AG09309 (cell line): ENCODE measurements around the gene TBX21.

ENCODE experiments used
- DNase-seq: peaks from one replicate; pipeline ENCODE4 v3.0.0-alpha.2; 2010; ENCODE audit warnings: low read depth
- H3K4me3 ChIP-seq: 2 replicates; pipeline ENCODE4 v1.5.1; 2011; ENCODE audit warnings: mild to moderate bottlenecking, low read depth, low read length, moderate library complexity; ENCODE audit not compliant: control insufficient read depth
- TF ChIP-seq, protein P1 (sequence below): IDR thresholded peaks from 2 replicates; pipeline ENCODE4 v1.5.1; 2011; ENCODE audit warnings: mild to moderate bottlenecking, low read depth, low read length, inconsistent platforms; ENCODE audit not compliant: insufficient read depth, control insufficient read depth; ENCODE audit errors: missing control alignments

TBX21 gene

DNA sequence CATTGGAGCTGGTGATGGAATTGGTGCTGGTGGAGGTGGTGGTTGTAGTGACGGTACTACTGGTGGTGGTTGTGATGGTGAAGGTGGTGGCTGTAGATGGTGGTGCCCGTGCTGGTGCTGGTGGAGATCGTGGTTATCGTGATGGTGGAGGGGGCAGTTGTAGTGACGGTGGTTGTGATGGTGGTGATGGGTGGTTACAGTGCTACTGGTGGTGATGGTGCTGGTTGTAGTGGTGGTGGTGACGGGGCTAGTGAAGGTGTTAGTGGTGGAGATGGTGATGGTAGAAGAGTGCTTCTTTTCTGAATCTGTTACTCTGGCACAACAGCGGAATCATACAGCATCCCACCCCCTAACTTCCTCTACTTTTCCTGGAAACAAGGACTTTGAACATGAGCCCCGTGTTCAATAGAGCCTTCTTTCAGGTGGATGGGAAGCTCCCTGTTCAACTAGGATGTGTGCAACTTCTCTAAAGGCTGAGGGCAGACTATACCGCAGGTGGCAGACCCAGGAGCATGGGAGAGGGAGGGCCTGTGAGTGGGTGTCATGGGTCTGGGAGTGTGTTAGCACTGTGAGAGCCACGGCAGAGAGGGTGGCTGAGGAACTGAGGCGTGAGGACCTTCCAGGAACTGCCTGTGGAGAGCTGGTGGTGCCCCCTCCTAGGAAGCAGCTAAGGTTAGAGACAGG lies 8.2 kb downstream of the TBX21 start:
- TF ChIP-seq, protein P1, sequence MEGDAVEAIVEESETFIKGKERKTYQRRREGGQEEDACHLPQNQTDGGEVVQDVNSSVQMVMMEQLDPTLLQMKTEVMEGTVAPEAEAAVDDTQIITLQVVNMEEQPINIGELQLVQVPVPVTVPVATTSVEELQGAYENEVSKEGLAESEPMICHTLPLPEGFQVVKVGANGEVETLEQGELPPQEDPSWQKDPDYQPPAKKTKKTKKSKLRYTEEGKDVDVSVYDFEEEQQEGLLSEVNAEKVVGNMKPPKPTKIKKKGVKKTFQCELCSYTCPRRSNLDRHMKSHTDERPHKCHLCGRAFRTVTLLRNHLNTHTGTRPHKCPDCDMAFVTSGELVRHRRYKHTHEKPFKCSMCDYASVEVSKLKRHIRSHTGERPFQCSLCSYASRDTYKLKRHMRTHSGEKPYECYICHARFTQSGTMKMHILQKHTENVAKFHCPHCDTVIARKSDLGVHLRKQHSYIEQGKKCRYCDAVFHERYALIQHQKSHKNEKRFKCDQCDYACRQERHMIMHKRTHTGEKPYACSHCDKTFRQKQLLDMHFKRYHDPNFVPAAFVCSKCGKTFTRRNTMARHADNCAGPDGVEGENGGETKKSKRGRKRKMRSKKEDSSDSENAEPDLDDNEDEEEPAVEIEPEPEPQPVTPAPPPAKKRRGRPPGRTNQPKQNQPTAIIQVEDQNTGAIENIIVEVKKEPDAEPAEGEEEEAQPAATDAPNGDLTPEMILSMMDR = no peak
- no peak for DNase-seq
- no peak overlapping the region for H3K4me3 ChIP-seq

DNA sequence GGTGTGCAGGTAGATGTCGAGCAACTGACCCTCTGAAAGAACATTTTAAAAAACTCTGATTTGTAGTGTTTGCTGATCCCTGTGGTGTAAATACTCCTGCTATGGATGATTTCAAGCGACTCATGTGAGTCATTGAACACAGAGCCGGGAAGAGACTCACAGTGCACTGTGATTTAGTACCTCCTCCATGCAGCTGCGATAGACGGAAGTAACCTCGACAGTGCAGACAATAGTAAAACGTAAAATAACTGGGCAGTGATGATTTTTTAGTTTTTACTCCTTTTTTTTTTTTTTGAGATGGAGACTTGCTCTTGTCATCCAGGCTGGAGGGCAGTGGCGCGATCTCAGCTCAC lies 8.7 kb downstream of the TBX21 start:
- no peak for DNase-seq
- TF ChIP-seq, protein P1 = no peak
- no peak overlapping the region for H3K4me3 ChIP-seq

DNA sequence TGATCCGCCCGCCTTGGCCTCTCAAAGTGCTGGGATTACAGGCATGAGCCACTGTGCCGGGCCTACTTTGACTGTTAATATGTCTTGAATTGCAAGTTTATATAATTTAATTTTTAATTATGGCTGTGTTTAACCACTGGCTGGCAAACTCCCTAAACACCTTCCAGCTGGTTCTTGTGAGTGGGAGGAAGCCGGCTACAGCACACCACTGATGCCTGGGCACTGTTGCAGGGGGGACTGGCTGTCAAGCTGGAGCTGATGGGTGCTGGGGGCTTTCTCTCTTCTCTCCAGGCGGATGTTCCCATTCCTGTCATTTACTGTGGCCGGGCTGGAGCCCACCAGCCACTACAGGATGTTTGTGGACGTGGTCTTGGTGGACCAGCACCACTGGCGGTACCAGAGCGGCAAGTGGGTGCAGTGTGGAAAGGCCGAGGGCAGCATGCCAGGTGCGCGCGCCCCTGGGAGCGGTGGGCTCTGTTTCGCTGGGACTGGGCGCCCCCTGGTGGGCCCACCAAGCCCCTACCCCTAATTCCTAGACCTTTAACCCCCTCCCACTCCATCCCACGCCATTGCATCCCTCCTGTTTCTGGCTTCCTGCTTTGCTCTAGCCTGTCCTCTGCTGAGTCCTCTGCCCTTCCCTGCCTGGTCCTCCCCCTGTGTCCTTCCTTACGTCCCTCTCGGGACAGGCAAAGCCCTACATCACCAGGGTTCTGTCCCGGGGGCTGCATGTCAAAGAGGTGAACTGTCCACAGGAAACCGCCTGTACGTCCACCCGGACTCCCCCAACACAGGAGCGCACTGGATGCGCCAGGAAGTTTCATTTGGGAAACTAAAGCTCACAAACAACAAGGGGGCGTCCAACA lies 9.5 kb downstream of the TBX21 start:
- H3K4me3 ChIP-seq = no peak overlapping the region
- TF ChIP-seq, protein P1 = peak; percentile 29
- DNase-seq = no peak

DNA sequence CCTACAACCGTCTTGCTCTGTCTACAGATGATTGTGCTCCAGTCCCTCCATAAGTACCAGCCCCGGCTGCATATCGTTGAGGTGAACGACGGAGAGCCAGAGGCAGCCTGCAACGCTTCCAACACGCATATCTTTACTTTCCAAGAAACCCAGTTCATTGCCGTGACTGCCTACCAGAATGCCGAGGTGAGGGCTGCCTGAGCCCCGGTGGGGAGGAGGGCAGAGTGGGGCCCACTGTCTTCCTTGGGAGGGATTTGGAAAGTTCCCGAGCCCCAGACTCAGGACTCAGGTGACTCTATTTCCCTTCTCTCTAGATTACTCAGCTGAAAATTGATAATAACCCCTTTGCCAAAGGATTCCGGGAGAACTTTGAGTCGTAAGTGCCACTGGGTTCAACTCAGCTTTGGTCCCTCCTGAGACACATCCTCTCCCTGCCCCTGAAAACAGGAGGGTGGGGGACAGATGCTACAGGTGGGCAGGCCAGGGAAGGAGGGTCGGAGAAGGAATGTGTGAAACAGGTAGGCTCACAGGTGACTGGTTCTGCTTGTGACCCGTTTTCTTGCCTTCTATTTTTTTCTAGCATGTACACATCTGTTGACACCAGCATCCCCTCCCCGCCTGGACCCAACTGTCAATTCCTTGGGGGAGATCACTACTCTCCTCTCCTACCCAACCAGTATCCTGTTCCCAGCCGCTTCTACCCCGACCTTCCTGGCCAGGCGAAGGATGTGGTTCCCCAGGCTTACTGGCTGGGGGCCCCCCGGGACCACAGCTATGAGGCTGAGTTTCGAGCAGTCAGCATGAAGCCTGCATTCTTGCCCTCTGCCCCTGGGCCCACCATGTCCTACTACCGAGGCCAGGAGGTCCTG lies 11.4 kb downstream of the TBX21 start:
- TF ChIP-seq, protein P1 = no peak
- H3K4me3 ChIP-seq = no peak overlapping the region
- DNase-seq = no peak

DNA sequence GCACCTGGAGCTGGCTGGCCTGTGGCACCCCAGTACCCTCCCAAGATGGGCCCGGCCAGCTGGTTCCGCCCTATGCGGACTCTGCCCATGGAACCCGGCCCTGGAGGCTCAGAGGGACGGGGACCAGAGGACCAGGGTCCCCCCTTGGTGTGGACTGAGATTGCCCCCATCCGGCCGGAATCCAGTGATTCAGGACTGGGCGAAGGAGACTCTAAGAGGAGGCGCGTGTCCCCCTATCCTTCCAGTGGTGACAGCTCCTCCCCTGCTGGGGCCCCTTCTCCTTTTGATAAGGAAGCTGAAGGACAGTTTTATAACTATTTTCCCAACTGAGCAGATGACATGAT lies 12.0 kb downstream of the TBX21 start:
- TF ChIP-seq, protein P1 = no peak
- DNase-seq = no peak
- no peak overlapping the region for H3K4me3 ChIP-seq

DNA sequence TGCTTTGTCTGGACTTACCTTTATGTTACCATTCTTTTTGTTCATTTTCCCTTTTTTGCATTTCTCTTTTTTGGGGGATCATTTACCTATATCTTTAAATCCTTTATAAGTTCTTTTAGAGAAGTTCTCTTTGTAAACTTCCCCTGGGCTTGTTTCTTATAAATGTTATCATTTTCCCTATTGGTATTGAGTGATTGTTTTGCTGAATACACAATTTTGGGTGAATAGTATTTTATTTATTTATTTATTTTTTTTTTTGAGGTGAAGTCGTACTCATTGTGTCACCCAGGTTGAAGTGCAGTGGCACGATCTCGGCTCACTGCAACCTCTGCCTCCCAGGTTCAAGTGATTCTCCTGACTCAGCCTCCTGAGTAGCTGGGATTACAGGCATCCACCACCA lies 18.4 kb downstream of the TBX21 start:
- no peak overlapping the region for H3K4me3 ChIP-seq
- TF ChIP-seq, protein P1 = no peak
- DNase-seq = no peak
